GM21381 (cell line): Measurements from ENCODE around the gene LMNA.
"Not testable (repeated sequence)": the region's sequence is repeated elsewhere in the genome, so short reads cannot be mapped to it uniquely, and the experiment has no call there.

Experiments used
- ATAC-seq: cut with Tn5 transposase; IDR thresholded peaks from one replicate; pipeline ENCODE4 v1.9.1; 2021; ENCODE audit warnings: mild to moderate bottlenecking, moderate library complexity; ENCODE audit not compliant: unreplicated experiment

LMNA gene

DNA sequence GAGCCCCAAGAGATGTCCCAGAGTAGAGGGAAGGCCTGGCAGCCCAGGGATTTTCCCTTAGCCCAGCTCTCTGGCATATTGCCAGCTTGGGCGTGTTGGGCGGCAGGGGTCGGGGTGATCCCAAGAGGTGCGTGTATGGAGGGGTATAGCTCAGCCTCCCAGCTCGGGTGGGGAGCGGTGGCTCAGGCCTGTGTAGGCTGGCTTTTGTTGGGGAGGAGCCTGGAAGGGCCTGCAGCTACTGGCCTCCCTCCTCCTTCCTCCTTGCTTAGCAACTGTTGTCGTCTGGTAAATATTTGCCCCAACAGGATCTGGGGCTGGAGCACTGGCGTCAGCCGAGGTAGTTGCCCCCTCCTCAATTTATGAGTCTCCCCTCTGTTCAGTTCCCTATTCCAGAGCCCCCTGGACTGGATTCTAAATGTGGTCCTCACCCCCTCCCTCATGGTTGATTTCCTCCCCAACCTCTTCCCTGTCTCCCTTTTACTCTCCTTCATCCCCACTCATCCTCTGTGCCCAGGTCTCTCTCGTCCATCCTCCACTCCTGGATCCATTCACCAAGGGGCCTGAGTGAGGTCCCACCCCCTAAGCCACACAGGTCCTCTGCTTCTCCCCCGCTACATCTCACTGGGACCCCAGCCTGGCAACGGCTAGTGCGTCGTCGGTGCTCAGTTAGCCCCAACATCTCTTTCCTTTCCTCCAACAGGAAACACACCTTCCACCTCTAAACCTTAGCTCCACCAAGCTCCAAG, 10.3 kb upstream of the LMNA start:
- ATAC-seq: no peak

GRCh38 chr1:156104861-156105832, 9.4 kb upstream of the LMNA start:
- no peak for ATAC-seq

DNA sequence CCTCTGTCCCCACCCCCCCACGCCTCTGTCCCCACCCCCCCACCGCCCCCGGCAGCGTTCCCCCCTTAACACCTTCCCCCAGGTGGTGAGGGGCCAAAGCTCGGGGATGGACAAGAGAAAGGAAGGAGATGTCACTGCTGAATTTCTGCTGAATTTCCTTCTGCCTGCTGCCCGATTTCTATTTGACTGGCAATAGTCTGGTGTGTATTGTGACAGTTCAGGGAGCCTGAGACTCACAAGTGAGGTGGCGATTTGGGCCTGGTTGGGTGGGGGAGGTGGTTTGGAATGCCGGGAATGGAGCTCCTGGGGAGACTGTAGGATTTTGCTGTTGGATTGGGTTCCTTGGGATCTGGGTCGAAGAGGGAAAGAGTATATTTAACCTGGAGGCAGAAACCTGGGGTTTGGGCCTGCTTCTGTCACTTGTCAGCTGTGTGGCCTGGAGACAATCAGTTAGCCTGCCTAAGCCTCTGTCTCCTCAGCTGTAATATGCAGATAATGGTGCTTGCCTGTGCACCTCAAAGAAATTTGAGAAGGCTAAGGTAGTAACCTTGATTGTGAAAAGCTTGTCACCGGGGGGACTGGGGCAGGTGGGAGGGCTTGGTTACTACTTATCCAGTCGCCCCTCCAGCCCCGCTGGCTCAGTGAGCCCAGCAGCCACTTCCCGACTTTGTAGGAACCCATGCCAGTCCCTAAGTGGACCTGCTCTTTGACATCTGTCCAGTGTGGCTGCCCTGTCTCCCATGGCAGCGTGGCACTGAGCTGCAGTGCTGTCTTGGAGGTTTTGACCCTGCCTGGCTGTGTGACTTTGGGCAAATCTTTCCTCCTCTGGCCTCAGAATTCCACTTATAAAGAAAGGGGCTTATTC, 7.7 kb upstream of the LMNA start:
- no peak for ATAC-seq

GRCh38 chr1:156108057-156108456, 6.5 kb upstream of the LMNA start:
- ATAC-seq: no peak

- ATAC-seq: no peak
These were observed 5.8 kb upstream of the LMNA start for GRCh38 chr1:156108664-156109241.

DNA sequence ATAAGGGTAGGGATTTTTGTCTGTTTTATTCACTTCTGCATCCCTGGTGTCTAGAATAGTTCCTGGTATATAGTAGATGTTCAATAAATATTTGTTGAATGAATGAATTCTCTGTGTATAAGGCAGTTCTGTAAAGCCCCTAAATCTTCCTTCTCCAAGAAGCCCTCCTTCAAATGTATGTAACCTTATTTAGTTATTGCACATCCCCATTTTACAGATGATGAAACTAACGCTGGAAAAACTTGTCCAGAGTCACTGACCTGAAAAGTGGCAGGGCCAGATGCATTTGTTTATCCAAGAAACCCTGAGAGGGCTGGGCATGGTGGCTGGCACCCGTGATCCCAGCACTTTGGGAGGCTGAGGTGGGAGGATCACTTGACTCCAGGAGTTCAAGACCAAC, 4.3 kb upstream of the LMNA start:
- no peak for ATAC-seq

GRCh38 chr1:156111355-156111962, 3.1 kb upstream of the LMNA start:
- ATAC-seq: no peak

GRCh38 chr1:156112276-156113137, 2.0 kb upstream of the LMNA start:
- no peak for ATAC-seq

DNA sequence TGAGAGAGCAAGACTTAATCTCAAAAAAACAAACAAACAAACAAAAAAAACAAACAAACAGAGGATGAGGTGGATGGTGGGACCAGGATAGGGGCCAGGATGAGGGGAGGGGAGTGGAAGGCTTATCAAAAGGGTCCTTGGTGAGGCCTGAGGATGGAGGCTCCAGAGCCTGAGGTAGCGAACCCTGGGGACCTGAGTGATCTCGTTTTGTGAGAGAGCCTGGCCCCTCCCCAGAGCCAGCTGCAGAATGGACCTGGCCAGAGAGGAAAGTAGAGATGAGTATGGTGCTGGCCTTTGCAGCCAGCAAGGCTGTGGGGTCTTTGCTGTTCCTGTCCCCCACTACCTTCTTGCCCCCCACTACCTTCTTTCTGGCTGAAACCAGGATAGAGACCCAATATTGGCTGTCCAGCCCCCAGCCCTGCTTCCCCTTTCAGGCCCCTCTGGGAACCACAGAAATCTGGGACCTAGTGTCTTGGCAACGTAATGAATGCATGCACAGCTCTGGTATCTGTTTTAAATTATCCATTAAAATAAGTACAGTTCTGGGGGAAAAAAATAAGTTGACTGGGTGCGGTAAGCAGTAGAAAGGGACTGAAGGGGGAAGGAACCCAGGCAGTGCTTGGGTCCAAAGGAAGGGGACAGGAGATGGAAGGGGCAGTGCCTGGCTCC, 1.1 kb upstream of the LMNA start:
- ATAC-seq: no peak

- peak; percentile 4 for ATAC-seq
These were observed 505 bp downstream of the LMNA start for GRCh38 chr1:156114919-156115513.

DNA sequence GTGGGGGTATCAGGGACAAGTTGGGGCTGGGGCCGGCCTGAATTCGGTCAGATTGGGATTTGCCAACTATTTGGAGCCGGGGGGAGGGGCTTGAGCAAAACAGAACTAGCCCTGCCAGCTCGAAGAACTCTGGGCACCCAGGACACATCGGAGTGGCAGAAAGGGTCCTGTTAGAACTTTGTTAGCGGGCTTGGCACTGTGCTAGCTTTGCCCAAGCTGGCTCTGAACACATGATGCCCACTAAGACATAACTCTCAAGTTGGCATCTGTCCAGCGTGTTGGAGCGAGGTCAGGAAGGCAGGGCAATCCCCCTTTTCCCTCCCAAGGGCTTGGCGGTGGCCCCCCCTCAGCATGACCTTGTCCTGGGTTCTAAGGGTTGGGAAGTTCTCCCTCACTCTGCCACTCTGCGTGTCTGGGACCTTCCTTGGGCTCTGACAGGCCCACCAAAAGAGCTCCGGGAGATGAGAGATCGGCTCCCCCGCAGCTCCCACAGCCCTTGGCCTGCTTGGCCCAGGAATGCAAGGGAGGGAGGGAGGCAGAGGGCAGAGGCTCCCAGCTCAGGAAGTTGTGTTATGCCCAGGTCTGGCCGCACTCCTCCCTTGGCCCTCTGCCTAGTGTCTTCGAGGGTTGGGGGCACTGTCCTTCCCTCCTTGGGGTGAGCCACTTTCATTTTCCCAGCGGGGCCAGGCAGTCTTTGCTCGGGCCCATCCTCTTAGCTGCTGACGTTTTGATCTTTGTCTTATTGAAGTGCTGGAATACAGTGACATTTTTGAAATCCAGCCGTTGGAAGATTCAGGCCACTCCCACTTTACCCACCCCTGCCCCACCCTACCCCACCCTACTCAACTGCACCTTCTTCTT, 1.2 kb downstream of the LMNA start:
- ATAC-seq: no peak

GRCh38 chr1:156116731-156117130, 2.2 kb downstream of the LMNA start:
- not testable (repeated sequence) for ATAC-seq

- no peak for ATAC-seq
These were observed 3.1 kb downstream of the LMNA start for GRCh38 chr1:156117414-156118176.

GRCh38 chr1:156118177-156118868, 3.8 kb downstream of the LMNA start:
- ATAC-seq: no peak

GRCh38 chr1:156119503-156120209, 5.1 kb downstream of the LMNA start:
- no peak for ATAC-seq
